OCI-LY7 (cell line): ENCODE results near the gene LCN12. TPM values are rescaled to one million over a fixed set of nuclear protein-coding genes. Genes with fewer than 3 reads are reported as not detected.

Experiments
- BruUV-seq: library from RNA; stranded (reverse); fragments of 400-500 nt; replicated peaks from 2 replicates; lab custom pipeline; 2021; lab: Mats Ljungman, UMichigan
- CTCF ChIA-PET: fragments of 300-600 bp; sonication (Branson Sonifier 250); formaldehyde crosslinking; loops from one replicate; lab custom pipeline; 2022; ENCODE audit warnings: antibody characterized with exemption; ENCODE audit not compliant: unreplicated experiment; lab: Charles Lee
- POLR2A ChIA-PET: fragments of 300-600 bp; sonication (Branson Sonifier 250); formaldehyde crosslinking; loops from one replicate; lab custom pipeline; 2022; ENCODE audit warnings: antibody characterized with exemption; lab: Charles Lee
- DNase-seq: peaks from one replicate; pipeline ENCODE4 v3.0.0-alpha.2; 2015; ENCODE audit warnings: low spot score
- H2AFZ ChIP-seq: fragments of 200-600 bp; sonication (generic), shearing (Covaris generic); 2 replicates; pipeline ENCODE4 v1.6.1; 2014; ENCODE audit warnings: mild to moderate bottlenecking, antibody characterized with exemption, low read length, moderate library complexity
- H3K27ac ChIP-seq: fragments of 200-600 bp; sonication (generic); 2 replicates; pipeline ENCODE4 v1.5.1; 2014; ENCODE audit warnings: mixed run types, low read depth, mild to moderate bottlenecking, moderate library complexity, low read length, inconsistent platforms; ENCODE audit not compliant: poor library complexity, severe bottlenecking
- H3K36me3 ChIP-seq: fragments of 200-600 bp; sonication (generic); 2 replicates; pipeline ENCODE4 v1.6.1; 2014; ENCODE audit warnings: mild to moderate bottlenecking, antibody characterized with exemption, low read length, moderate library complexity, mixed read lengths; ENCODE audit not compliant: insufficient read depth
- H3K4me1 ChIP-seq: fragments of 200-600 bp; sonication (generic); 2 replicates; pipeline ENCODE4 v1.5.1; 2014; ENCODE audit warnings: mild to moderate bottlenecking, low read length; ENCODE audit not compliant: insufficient read depth, poor library complexity, severe bottlenecking
- H3K4me2 ChIP-seq: fragments of 200-600 bp; sonication (generic); 2 replicates; pipeline ENCODE4 v1.6.1; 2014; ENCODE audit warnings: mild to moderate bottlenecking, low read length
- H3K4me3 ChIP-seq: fragments of 200-600 bp; sonication (generic); 2 replicates; pipeline ENCODE4 v1.5.1; 2014; ENCODE audit warnings: mild to moderate bottlenecking, low read depth, low read length; ENCODE audit not compliant: poor library complexity, severe bottlenecking
- H3K79me2 ChIP-seq: fragments of 200-600 bp; sonication (generic); 2 replicates; pipeline ENCODE4 v1.6.1; 2016; ENCODE audit warnings: low read depth, mild to moderate bottlenecking, low read length, moderate library complexity, mixed read lengths; ENCODE audit not compliant: insufficient read depth
- H3K9me2 ChIP-seq: fragments of 200-600 bp; sonication (generic); 2 replicates; pipeline ENCODE4 v1.6.1; 2016; ENCODE audit warnings: mild to moderate bottlenecking, low read length, mixed read lengths; ENCODE audit not compliant: insufficient read depth
- H3K9me3 ChIP-seq: fragments of 200-600 bp; sonication (generic); 2 replicates; pipeline ENCODE4 v1.6.1; 2014; ENCODE audit warnings: mild to moderate bottlenecking, mixed run types, low read length, mixed read lengths
- H4K20me1 ChIP-seq: fragments of 200-600 bp; sonication (generic); 2 replicates; pipeline ENCODE4 v1.6.1; 2014; ENCODE audit warnings: mild to moderate bottlenecking, antibody characterized with exemption, low read length, moderate library complexity, mixed read lengths; ENCODE audit not compliant: insufficient read depth
- CTCF ChIP-seq: fragments of 200-600 bp; sonication (generic); conservative IDR thresholded peaks from 2 replicates; pipeline ENCODE4 v1.5.1; 2014; ENCODE audit warnings: mild to moderate bottlenecking, antibody characterized with exemption, low read length, moderate library complexity, mixed read lengths
- EZH2phosphoT487 ChIP-seq: fragments of 200-600 bp; sonication (generic); IDR thresholded peaks from 2 replicates; pipeline ENCODE4 v1.6.1; 2018; ENCODE audit warnings: low read depth, borderline replicate concordance, mild to moderate bottlenecking, mixed run types, antibody characterized with exemption, low read length, moderate library complexity, mixed read lengths
- intact Hi-C: fragments of 100-400 bp; cut with micrococcal nuclease; formaldehyde crosslinking; loops from one replicate; pipeline ENCODE4 v1.10.0; 2022; ENCODE audit not compliant: unreplicated experiment
- total RNA-seq, 2 experiments: library from RNA; depleted of rRNA in 1 of 2; stranded (reverse); fragments of >200 nt in 1 of 2; shearing (Covaris generic) in 1 of 2; gene quantifications; 2 replicates each; pipeline ENCODE4 v1.2.3, GENCODE V29; 2014 to 2022

Gene LCN12
- total RNA-seq, 2 experiments from 2014 or later = 0.95 to 3.7 TPM

- ChIA-PET CTCF (interaction anchor here (0.6 kb wide), 1 partner anchor 91 kb away, joined by 3 read pairs; no protein-coding TSS in a partner anchor), POLR2A (no interaction called here)
- peaks cover 27% of the 10 kb centered on the region for H3K4me1 ChIP-seq
- no peaks in the 10 kb centered on the region for H3K9me2 ChIP-seq
- H3K4me3 ChIP-seq = peak overlapping the region; percentile 82
- DNase-seq = no peak
- no peak; the same call in 1 of the 2 replicates for TF ChIP-seq CTCF
- TF ChIP-seq EZH2phosphoT487 = no peak
- BruUV-seq = no TSS peak
- no peak overlapping the region for H2AFZ ChIP-seq
- intact Hi-C loops = loop anchor here (1.0 to 2.0 kb wide), 3 partner anchors 49 to 154 kb away; partner anchors contain the start of genes PAXX and TRAF2
- H3K79me2 ChIP-seq = peaks cover 10% of the 10 kb centered on the region; the same call in 1 of the 2 replicates
- H3K9me3 ChIP-seq = no peaks in the 10 kb centered on the region
- peak overlapping the region; percentile 40 for H3K27ac ChIP-seq
- no peaks in the 10 kb centered on the region for H4K20me1 ChIP-seq
- H3K4me2 ChIP-seq = peak overlapping the region; percentile 87
- peaks cover 40% of the 10 kb centered on the region for H3K36me3 ChIP-seq
Observed at GRCh38 chr9:136944212-136944518, 7.9 kb upstream of the LCN12 start.

- H3K36me3 ChIP-seq = peaks cover 35% of the 10 kb centered on the region
- H3K4me1 ChIP-seq = peaks cover 29% of the 10 kb centered on the region
- intact Hi-C loops = loop anchor here (1.0 to 2.0 kb wide), 3 partner anchors 48 to 154 kb away; partner anchors contain the start of genes PAXX and TRAF2
- H3K27ac ChIP-seq = peak within 1 kb of the TSS; percentile 40
- BruUV-seq = no TSS peak
- peak; percentile 98 for DNase-seq
- H3K4me2 ChIP-seq = peak within 1 kb of the TSS; percentile 87
- TF ChIP-seq CTCF = peak; percentile 86
- no peak for TF ChIP-seq EZH2phosphoT487
- H3K9me3 ChIP-seq = no peaks in the 10 kb centered on the region
- H3K9me2 ChIP-seq = no peaks in the 10 kb centered on the region
- peak within 1 kb of the TSS; percentile 82 for H3K4me3 ChIP-seq
- ChIA-PET POLR2A (no interaction called here), CTCF (interaction anchor here (0.6 kb wide), 1 partner anchor 90 kb away, joined by 3 read pairs; no protein-coding TSS in a partner anchor)
- peaks cover 10% of the 10 kb centered on the region; the same call in 1 of the 2 replicates for H3K79me2 ChIP-seq
- H2AFZ ChIP-seq = peak within 1 kb of the TSS; percentile 45; the same call in 1 of the 2 replicates
- H4K20me1 ChIP-seq = no peaks in the 10 kb centered on the region
Observed at GRCh38 chr9:136944519-136945332, 7.3 kb upstream of the LCN12 start, which contains the start of the genes C8G and FBXW5. Gene C8G (plus strand): TSS chr9:136945243. CDS start chr9:136945321, 78 bp downstream. Gene FBXW5 (minus strand): TSS chr9:136944738. CDS start chr9:136944083, 655 bp downstream.
